Dermis microvascular lymphatic vessel endothelial cell (primary cell): ENCODE data around the gene FUOM. TPM values are rescaled to one million over a fixed set of nuclear protein-coding genes. Genes with fewer than 3 reads are reported as not detected.
"Not testable (repeated sequence)": the region's sequence is repeated elsewhere in the genome, so short reads cannot be mapped to it uniquely, and the experiment has no call there.

Source experiments
- DNase-seq, 2 donors: peaks; one replicate each; pipeline versions ENCODE4 v3.0.0 to v3.0.0-alpha.2; 2010; ENCODE audit warnings: low read depth in 2 of 2
- total RNA-seq: library from RNA; depleted of rRNA; stranded (reverse); fragments of >200 nt; gene quantifications from 2 replicates; pipeline ENCODE4 v1.2.1, GENCODE V29; 2014

FUOM gene
- total RNA-seq, 1 donor from 2014 or later = 23.4 TPM

DNA sequence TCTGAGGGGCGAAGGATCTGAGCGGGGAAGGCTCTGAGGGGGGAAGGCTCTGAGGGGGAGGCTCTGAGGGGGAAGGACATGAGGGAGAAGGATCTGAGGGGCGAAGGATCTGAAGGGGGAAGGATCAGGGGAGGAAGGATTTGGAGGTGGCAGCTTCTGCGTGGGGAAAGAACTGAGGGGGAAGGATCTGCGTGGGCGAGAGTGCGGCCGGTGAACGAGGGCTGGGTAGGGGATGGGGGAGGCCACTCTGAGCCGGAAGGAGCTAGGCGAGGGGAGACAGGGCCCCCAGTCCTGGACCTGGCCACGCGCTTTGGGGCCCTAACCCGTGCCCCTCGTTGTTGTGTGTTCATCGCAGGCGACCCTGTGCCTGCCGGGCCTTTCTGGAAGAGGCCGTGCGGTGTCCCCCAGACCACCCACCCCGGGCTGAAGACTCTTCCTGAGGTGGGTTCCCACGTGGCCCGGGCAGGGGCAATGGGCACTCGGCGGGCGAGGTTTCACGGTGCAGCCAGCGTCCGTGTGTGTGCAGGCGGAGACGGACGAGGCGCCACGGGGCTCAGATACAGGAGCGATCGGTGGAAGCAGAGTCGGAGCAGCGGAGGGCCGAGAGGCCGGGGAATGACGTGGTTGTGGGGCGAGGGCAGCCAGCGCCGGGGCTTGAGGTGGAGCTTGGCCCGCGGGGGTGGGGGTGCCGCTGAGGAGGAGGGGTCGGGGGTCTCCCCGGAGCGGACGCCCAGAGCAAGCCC, 23.1 kb downstream of the FUOM start:
- DNase-seq = no peak

DNA sequence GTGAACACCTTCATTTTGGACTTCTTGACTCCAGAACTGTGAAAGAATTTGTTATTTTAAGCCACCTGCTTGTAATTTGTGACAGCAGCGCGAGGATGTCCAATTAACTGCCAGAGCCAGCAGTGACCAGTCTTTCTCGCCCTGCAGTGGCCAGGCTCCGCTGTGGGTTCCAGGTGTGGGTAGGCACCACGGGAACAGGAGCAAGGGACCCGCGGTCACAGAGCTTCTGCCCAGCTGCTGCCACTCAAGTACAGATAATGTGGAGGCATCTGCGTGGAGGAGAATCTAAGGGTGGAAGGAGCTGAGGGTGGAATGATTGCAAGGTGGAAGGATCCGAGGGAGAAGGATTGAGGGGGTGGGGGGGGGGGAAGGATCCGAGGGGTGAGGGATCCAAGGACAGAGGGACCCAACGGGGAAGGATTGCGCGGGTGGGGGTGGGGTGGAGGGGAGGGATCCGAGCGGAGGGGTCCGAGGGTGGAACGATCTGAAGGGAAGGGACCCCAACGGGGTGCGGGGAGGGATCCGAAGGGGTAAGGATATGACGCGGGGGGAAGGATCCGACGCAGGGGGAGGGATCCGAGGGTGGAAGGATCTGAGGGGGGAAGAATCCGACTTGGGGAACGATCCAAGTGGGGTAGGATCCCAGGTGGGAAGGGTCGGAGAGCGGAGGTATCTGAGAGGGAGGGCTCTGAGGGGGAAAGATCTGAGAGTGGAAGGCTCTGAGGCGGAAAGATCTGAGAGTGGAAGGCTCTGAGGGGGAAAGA, 24.7 kb downstream of the FUOM start:
- no peak for DNase-seq

DNA sequence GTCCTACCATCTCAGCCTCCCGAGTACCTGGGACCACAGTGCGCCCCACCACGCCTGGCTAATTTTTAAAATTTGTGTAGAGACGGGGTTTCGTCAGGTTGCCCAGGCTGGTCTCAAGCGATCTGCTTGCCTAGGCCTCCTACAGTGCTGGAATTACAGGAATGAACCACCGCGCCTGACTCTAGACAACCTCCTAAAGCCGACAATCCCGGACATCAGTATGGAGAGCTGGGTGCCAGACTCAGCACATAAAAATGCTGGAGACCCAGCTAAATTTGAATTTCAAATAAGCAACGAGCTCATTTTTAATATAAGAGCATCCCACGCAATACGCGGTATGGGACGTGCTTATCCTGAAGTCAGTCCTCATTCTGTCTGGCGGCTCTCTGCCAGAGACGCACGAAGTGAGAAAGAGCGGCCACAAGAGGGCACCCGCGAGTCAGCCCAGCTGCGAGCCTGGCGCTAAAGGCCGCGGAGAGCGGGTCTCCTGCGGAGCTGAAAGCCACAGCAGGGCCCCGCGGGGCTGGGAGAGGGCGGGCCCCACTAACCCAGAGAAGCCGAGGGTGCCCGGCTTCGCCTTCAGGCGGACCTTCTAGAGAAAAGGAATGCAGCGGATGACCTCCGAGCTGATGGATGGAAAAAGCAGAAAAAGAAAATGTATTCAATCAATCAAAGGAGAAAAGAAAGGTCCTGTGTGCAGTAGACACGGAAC, 28.2 kb downstream of the FUOM start:
- peak; percentile 56 to 79 for DNase-seq

DNA sequence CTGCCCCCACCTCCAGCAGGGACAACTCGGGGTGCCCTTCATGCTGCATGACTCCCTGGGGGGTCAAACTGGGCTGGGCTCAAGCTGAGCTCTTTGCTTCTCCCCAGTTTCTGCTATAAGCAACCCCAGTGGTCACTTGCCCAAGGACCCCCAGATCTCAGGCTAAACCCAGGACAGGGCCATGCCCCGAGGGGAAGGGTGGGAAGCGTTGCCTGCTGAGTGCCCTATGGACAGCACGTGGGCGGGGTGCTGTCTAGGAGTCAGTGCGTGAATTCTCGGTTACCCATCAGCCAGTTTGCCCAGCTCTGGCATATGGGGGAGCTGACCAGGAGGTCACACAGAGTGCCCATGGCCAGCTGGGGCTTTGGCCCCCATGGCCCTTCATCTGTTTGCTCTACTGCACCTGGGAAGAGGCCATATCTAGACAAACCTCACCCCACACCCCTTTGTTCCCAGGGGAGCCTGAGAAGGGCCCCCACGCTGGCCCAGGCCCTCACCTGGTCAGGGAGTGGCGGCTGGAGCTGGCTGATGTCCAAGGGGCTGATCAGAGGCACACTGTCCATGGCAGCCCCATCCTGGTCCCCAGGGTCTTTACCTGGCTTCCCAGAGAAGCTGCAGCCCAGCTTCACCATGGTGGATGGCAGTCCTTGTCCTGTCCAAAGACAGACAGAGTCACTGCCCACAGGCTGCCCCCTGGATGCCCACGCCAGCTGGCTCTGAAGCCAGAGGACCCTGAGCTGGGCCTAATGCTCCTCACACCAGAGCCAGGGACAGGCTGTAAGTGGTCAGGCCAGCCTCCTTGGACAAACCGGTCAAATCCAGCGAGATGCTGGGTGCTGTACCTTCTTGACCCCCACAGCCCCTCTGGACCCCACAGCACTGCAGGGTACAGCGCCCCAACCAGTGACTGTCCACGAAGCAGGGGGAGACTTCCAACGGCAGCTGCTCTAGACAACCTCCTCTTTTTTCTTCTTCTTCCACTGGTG, 29.2 kb downstream of the FUOM start:
- DNase-seq = no peak

DNA sequence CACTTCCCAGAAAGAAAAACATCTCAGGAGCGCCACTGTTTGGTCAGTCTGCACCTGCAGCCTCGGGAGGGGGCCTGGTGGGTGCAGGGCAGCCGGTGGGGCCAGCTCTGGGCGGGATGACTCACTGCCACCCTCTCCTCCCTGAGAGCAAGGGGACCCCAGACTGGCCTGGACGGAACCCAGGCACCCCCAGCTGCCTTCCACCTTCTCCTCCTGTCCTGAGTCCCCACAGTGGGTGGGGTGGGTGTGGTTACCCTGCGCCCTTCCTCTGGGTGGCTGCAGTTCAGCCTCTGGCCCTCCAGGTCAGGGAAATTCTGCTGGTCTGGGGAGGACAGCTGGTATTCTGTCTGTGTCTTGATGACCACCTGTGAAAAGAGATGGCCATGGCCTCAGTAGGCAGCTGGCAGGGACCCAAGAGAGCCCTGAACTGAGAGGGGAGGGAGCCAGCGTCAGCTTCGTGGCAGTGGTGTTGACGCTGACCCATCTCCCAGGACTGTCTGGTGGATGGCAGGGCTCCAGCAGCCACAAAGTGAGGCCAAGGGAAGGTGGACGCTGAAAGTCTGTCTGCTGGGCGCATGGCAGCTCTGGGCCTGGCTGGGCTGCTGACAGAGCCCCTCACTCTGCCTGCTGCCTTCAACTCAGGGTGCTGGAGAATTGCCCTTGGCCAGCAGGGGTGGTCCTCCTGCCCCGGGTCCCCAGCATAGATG, 30.0 kb downstream of the FUOM start:
- DNase-seq = no peak

DNA sequence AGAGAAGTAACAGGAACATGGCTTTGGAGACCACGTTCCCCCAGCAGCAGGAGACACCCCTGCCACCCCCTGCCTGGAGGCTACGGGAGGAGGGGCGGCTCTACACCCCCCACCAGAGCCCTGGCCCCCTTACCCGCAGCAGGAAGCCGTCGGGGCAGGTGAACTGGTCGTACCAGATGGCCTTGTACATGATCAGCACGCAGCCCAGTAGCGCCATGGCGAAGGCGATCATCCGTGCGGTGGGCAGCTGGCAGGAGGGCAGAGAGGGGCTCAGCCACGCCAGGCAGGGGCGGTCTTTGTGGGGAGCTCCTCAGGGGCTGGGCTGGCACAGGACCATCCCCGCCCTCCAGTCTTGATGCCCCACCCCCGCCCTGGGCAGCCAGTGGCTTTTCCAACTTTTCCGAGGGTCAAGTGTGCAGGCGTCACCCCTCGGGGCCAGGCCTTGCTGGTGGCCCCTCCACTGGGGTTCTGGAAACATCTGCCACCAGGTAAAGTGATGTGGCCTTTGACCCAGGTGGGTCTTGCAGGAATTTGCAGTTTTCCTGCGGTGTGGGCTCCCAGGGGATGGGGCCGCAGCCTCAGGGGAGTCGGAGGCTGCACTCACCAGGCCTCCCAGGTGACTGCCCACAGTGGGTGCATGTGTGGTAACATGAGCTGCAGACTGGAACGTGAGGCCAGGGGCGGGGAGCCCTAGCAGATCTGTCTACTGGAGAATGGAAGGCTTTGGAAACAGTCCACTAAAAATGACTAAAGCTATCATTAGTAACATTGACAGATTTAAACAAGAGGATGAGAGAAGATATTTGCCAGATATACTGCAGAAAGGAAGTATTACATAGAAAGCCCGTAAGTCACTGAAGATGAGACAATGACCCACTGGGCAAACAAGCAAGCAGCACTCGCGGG, 30.8 kb downstream of the FUOM start:
- no peak for DNase-seq

DNA sequence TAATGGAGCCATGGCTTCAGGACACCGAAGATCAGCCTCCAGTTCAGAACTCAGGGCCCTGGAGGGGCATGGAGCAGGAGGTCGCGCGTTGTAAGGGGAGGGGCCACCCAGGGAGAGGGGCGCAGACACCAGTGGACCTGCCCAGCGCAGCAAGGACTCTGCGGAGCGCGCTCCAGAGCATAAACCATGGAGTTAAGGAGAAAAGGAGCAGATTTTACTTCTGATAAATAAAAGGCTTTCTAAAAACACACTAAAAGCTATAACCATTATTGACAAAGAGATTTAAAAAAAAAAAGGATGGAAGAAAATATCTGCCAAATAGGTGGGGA, 31.6 kb downstream of the FUOM start:
- DNase-seq = no peak

DNA sequence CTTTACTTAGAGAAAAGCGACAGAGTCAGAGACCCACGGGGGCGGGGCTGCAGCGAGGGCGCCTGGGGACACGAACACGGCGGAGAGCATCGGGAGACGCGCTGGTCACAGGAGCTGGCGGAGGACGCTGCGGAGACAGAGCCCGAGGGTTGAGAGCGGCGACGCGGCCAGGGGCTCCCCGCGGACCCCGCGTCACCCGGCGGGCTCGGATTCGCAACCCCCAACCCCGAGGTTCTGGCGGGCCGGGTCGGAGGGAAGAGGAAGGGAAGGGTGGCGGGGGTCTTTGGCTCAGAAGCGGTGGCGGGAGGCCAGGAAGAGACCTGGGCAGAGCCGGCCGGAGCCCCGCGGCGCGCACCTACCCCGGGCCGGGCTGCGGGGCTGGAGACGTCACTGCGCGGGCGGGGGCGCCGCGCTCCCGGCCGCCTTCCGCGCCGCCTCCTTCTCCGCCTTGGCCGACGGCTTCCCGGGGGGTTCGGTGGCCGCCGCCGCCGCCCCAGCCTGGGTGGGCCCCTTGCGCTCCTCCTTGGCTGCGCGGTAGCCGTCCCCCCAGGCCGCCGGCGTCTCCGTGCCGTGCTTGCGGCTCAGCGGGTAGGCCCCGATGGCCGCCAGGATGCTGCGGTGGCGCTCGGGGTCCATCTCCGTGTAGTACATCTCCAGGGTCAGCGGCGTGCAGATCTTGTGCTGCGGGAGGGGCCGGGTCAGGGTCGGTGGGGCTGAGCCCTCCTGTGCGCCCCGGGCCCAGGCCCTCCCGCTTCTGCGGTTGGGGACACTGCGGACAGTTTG, 32.2 kb downstream of the FUOM start:
- DNase-seq = no peak

DNA sequence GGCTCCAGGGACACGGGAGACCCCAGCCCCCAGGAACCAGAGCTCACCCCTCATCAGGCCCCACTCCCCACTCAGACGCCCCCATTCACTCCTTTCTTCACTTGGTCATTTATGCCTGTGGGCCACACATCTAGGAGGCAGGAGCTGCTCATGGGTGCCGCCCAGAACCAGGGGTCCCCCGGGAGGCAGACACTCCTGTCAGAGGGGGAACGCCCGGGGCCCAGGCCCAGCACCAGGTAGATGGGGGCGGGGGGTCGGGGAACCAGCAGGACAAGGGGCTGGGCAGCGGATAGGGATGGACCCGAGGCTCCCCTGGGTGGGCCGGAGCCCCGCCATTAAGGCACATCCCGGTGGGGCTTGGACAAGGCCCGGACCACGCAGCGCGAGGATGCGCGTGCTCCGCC, 33.0 kb downstream of the FUOM start:
- no peak for DNase-seq

DNA sequence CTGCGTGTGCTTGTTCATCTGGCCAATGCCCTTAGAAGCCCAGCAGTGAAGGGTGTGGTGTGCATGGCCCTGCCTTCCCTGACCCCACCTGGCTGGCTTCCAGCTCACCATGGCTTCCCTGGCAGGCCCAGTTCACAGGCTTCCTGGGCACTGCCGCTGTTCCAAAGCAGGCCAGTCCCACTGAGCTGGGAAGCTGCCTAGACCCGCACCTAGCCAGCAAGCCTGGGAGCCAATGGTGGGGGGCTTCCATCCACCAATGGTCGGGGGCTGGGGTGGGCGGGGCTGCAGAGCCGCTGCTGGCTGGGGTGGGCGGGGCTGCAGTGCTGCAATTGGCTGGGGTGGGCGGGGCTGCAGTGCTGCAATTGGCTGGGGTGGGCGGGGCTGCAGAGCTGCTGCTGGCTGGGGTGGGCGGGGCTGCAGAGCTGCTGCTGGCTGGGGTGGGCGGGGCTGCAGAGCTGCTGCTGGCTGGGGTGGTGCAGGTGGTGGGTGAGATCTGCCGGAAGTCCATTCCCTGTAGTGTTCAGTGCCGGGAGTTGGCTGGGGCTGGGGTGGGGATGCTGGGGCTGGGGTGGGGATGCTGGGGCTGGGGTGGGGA, 33.5 kb downstream of the FUOM start:
- DNase-seq = peak in 1 of 2 donors; percentile 57

DNA sequence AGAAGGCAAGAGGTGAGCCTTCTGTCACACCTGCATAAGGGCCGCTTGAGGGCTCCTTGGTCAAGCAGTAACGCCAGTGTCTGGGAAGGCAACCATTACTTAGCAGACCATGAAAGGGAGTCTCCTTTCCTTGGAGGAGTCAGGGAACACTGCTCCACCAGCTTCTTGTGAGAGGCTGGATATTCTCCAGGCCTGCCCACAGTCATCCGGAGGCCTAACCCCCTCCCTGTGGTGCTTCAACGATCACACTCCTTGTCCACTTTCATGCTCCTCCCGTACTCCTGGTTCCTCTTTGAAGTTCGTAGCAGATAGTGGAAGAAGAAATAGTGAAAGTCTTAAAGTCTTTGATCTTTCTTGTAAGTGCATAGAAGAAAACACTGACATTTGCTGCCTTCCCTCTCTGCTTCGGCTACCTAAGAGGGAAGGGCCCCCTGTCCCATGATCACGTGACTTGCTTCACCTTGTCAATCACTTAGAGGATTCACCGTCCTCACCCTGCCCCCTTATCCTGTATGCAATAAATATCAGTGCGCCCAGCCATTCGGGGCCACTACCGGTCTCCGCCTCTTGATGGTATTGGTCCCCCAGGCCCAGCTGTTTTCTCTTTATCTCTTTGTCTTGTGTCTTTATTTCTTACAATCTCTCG, 35.6 kb downstream of the FUOM start:
- DNase-seq = not testable (repeated sequence)

DNA sequence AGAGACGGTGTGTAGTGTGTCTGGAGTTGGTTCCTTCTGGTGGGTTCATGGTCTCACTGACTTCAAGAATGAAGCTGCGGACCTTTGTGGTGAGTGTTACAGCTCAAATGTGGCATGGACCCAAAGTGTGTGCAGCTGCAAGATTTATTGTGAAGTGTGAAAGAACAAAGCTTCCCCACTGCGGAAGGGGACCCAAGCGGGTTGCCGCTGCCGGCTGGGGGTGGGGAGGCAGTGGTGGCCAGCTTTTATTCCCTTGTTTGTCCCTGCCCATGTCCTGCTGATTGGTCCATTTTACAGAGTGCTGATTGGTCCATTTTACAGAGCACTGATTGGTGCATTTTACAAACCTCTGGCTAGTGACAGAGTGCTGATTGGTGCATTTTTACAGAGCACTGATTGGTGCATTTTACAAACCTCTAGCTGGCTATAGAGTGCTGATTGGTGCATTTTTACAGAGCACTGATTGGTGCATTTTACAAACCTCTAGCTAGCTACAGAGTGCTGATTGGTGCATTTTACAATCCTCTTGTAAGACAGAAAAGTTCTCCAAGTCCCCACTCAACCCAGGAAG, 36.9 kb downstream of the FUOM start:
- not testable (repeated sequence) for DNase-seq

DNA sequence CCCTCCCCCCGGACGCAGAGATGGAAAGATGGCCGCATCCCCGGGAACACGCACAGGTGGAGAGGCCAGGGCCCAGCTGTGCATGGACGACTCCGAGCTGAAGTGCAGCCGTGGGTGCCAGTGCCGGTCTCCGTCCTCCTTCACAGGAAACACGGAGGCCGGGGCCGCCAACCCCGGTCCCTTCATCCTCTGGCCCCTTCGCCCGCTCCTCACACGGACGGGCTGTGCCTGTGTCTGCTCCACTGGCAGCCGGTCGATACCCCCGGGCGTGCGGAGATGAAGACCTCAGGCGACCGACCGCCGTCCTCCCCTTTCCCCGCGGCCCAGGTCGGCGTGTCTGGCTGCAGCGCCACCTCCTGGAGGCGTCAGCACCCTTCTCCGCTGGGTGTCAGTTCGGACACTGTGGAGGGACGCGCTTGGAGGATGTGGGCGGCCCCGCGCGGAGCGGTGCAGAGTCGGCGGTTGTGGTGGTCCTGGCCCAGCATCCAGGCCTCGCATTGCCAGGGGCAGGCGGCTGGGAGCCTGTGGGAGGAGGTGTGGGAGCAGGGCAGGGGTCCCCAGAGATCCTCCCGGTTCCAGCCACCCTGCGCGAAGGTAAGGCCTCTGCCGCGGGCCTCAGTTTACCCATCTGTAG, 39.2 kb downstream of the FUOM start:
- peak in 1 of 2 donors; percentile 62 for DNase-seq

DNA sequence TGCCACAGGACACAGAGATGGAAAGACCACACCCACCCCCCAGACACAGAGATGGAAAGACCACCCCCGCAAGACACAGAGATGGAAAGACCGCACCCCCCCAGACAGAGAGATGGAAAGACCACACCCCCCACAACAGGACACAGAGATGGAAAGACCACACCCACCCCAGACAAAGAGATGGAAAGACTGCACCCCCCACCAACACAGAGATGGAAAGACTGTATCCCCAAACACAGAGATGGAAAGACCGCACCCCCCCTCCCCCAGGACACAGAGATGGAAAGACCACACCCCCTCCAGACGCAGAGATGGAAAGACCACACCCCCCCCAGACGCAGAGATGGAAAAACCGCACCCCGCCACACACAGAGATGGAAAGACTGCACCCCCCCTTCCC, 41.1 kb downstream of the FUOM start:
- no peak for DNase-seq

DNA sequence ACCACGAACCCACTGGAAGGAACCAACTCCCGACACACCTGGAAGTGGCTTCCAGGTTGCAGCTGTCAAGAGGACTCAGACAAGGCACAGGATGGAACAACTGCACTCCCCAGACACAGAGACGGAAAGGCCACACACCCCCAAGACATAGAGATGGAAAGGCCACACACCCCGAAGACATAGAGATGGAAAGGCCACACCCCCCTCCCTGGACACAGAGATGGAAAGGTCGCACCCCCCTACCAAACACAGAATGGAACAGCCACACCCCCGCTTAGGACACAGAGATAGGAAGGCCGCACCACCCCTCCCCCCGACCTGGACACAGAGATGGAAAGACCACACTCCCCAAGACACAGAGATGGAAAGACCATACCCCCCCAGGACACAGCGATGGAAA, 41.6 kb downstream of the FUOM start:
- no peak for DNase-seq

DNA sequence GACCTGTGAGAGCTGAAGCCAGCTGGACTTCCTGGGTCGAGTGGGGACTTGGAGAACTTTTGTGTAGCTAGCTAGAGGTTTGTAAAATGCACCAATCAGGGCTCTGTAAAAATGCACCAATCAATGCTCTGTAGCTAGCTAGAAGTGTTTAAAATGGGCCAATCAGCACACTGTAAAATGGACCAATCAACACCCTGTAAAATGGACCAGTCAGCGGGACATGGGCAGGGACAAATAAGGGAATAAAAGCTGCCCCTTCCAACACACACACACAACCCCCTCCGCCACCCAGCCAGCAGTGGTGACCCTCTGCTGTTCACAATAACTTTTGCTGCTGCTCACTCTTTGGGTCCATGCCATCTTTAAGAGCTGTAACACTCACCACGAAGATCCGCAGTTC, 42.0 kb downstream of the FUOM start:
- DNase-seq = no peak

DNA sequence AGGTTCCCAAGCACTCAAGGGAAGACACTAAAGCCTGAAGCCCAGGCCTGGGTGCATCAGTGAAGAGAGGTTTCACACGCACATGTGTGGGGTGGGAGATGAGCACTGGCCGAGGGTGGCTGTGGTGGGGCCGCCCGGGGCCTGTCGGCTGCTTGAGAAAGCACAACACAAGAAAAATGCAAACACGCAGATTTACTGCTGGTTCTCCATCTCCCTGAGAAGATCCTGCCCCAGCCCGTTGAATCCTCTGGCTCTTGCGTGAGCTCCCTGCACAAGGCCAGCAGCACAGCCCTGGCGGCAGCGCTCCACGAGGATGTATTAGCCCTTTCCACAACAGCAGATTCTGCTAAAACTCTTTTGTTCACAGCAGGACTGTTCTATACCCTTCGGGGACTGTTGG, 42.9 kb downstream of the FUOM start:
- no peak for DNase-seq
